Tibial nerve (tissue), 3 donors: ENCODE measurements around the gene PPP2R2C.

ENCODE experiments used
- CTCF ChIP-seq, 5 experiments: fragments of 200-600 bp in 3 of 5; fragments of 450-650 bp in 2 of 5; sonication (generic) in 3 of 5; IDR thresholded peaks; one replicate each; pipeline ENCODE4 v1.5.1; 2016 to 2019; ENCODE audit warnings: antibody characterized with exemption in 5 of 5, mild to moderate bottlenecking in 3 of 5, moderate library complexity in 2 of 5
- POLR2A ChIP-seq, 2 donors: fragments of 450-650 bp; IDR thresholded peaks; one replicate each; pipeline ENCODE4 v1.6.1; 2017; ENCODE audit warnings: antibody characterized with exemption in 2 of 2, mild to moderate bottlenecking in 2 of 2, moderate library complexity in 2 of 2

- no peak for TF ChIP-seq CTCF (IDR thresholded peaks at IDR 0.05)
- TF ChIP-seq POLR2A (IDR thresholded peaks at IDR 0.05), result no peak
These were observed 21.7 kb downstream of the PPP2R2C start for GRCh38 chr4:6450709-6451108.
